Colon (tissue), 2 donors: ENCODE data around the gene ARHGAP30.
"Not testable (repeated sequence)": the region's sequence is repeated elsewhere in the genome, so short reads cannot be mapped to it uniquely, and the experiment has no call there.

ENCODE experiments used
- FAIRE-seq: peaks from 2 replicates; lab custom pipeline; 2012; peaks lifted over from hg19 to GRCh38; lab: Jason Lieb, UNC
- donor health status: control.
- donor health status: control.

The ARHGAP30 gene

GRCh38 chr1:161071886-161072371, 2.2 kb upstream of the ARHGAP30 start:
- FAIRE-seq = no peak

GRCh38 chr1:161070761-161071160, 1.1 kb upstream of the ARHGAP30 start:
- no peak for FAIRE-seq

GRCh38 chr1:161069241-161069640, 450 bp downstream of the ARHGAP30 start:
- FAIRE-seq = no peak

- no peak for FAIRE-seq
Measured at GRCh38 chr1:161068306-161069234, 1.1 kb downstream of the ARHGAP30 start.

- FAIRE-seq = no peak
Measured at GRCh38 chr1:161066694-161067093, 3.0 kb downstream of the ARHGAP30 start.

- not testable (repeated sequence) for FAIRE-seq
Measured at GRCh38 chr1:161065681-161066080, 4.0 kb downstream of the ARHGAP30 start.

GRCh38 chr1:161063936-161064335, 5.8 kb downstream of the ARHGAP30 start:
- FAIRE-seq = not testable (repeated sequence)

- FAIRE-seq = no peak
Measured at GRCh38 chr1:161061419-161061818, 8.3 kb downstream of the ARHGAP30 start.

GRCh38 chr1:161059293-161059692, 10.4 kb downstream of the ARHGAP30 start:
- no peak for FAIRE-seq

- FAIRE-seq = no peak
Measured at GRCh38 chr1:161054805-161055204, 14.9 kb downstream of the ARHGAP30 start.

GRCh38 chr1:161054232-161054631, 15.5 kb downstream of the ARHGAP30 start:
- FAIRE-seq = no peak

- FAIRE-seq = no peak
Measured at GRCh38 chr1:161052899-161053298, 16.8 kb downstream of the ARHGAP30 start.

- no peak for FAIRE-seq
Measured at GRCh38 chr1:161051219-161051618, 18.5 kb downstream of the ARHGAP30 start.

- no peak for FAIRE-seq
Measured at GRCh38 chr1:161048949-161049722, 20.6 kb downstream of the ARHGAP30 start.

GRCh38 chr1:161047436-161048420, 22.0 kb downstream of the ARHGAP30 start:
- no peak for FAIRE-seq

GRCh38 chr1:161046605-161047228, 23.0 kb downstream of the ARHGAP30 start:
- FAIRE-seq = no peak

GRCh38 chr1:161045736-161046604, 23.7 kb downstream of the ARHGAP30 start, which contains the start of gene USF1:
TSS of gene USF1 (minus strand) at chr1:161045977. CDS start at chr1:161043275, 2,702 bp downstream.
- no peak for FAIRE-seq

GRCh38 chr1:161044908-161045735, 24.6 kb downstream of the ARHGAP30 start:
- no peak for FAIRE-seq

- no peak for FAIRE-seq
Measured at GRCh38 chr1:161044535-161044907, 25.2 kb downstream of the ARHGAP30 start.
